Measurements from ENCODE around the gene ATP13A4. TPM values are rescaled to one million over a fixed set of nuclear protein-coding genes. Genes with fewer than 3 reads are reported as not detected.

The ATP13A4 gene
- total and polyA plus RNA-seq, 2 of the 8 experiments (the other 6 are each of a cell fraction or from before 2014, with no cell fraction given): 0.12 TPM; not detected in 1

DNA sequence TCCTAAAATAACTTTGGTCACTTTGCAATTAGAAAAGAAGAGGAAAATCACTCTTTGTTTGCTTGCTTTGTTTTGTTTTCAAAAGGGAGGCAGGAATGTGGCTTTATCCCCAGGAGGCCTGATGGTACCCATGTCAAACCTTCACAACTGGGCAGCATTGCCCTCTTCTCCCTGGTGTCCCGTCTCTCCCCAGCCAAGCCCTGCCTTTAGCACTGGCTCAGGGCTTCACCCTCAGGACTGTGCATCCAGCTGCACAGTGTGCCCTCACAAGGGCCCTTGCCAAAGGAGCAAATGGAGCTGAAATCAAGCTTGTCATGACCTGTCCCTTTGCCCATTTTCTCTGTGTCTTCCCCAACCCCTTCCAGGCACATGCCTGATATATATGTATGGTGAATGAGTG, 147.0 kb downstream of the ATP13A4 start:
- 81% methylated on average over 1 of the region's 1 CpG; no CpG with 5 or more reads in 1 of the 2 experiments for WGBS, 2 experiments (ENCODE audit: extremely low coverage in 1 of 2, insufficient coverage in 1 of 2, insufficient read length in 1 of 2, insufficient replicate concordance in 2 of 2, low coverage in 1 of 2, low lambda C conversion rate in 2 of 2, missing lambda C conversion rate in 1 of 2)
- H2BK15ac ChIP-seq (ENCODE audit: low read length): no peak overlapping the region
- H3K4me2 ChIP-seq (ENCODE audit: insufficient read depth in 1 of 2, low read depth in 2 of 2, low read length in 2 of 2): peak overlapping the region in 1 of 2 experiments; percentile 9; a peak in 1 of 4 replicates
- H3K4me1 ChIP-seq (replicated peaks in 1 of 4; ENCODE audit: control insufficient read depth in 3 of 4, insufficient read depth in 4 of 4, low read length in 3 of 4): peaks cover 2 to 8% (median 5%) of the 10 kb centered on the region in 4 experiments
- H3K79me2 ChIP-seq (ENCODE audit: control insufficient read depth in 1 of 2, insufficient read depth in 2 of 2, low read length in 2 of 2): no peaks in the 10 kb centered on the region
- H2BK120ac ChIP-seq (replicated peaks; ENCODE audit: low read depth, low read length): no peak overlapping the region
- H4K20me1 ChIP-seq (replicated peaks in 1 of 2; ENCODE audit: control insufficient read depth in 1 of 2, insufficient read depth in 2 of 2, low read length in 2 of 2): no peaks in the 10 kb centered on the region
- TF ChIP-seq SRF (IDR thresholded peaks at IDR 0.05; ENCODE audit: low read depth, low read length): no peak
- TF ChIP-seq SIN3A (conservative IDR thresholded peaks at IDR 0.05 in 1 of 2, IDR thresholded peaks at IDR 0.05 in 1 of 2; ENCODE audit: low read depth in 1 of 2, low read length in 2 of 2): no peak
- TF ChIP-seq TEAD4 (IDR thresholded peaks at IDR 0.05; ENCODE audit: low read depth, low read length): peak; percentile 37; the same call in 1 of the 2 replicates
- no peak for TF ChIP-seq TBP (IDR thresholded peaks at IDR 0.05; ENCODE audit: low read depth, low read length)
- no peak overlapping the region; the same call in 1 of the 2 replicates for H2AK5ac ChIP-seq (ENCODE audit: low read depth, low read length)
- no peaks in the 10 kb centered on the region for H3K23me2 ChIP-seq (ENCODE audit: low read depth, low read length)
- CTCF ChIA-PET (ENCODE audit: partially characterized antibody): interaction anchor here (1.6 kb wide), 1 partner anchor 10 kb away, joined by 5 read pairs; no protein-coding TSS in a partner anchor
- H2BK12ac ChIP-seq (ENCODE audit: low read depth, low read length): peak overlapping the region; percentile 51; the same call in 1 of the 2 replicates
- H3K79me1 ChIP-seq (ENCODE audit: low read depth, low read length): no peaks in the 10 kb centered on the region
- no peak overlapping the region for H4K91ac ChIP-seq (replicated peaks; ENCODE audit: insufficient read length, low read length)
- no peak overlapping the region for H3K4me3 ChIP-seq (ENCODE audit: extremely low read depth in 1 of 4, insufficient read depth in 2 of 4, low read depth in 3 of 4, low read length in 4 of 4)
- no peaks in the 10 kb centered on the region for H3K27me3 ChIP-seq (replicated peaks in 1 of 4; ENCODE audit: control insufficient read depth in 3 of 4, extremely low read depth in 1 of 4, insufficient read depth in 3 of 4, low read length in 3 of 4)
- H2BK20ac ChIP-seq (ENCODE audit: low read length): peak overlapping the region; percentile 77
- DNase-seq (ENCODE audit: low read depth in 1 of 2, low spot score in 2 of 2): peak in 1 of 2 experiments; percentile 41
- peak overlapping the region; percentile 73 for H3K4ac ChIP-seq (replicated peaks; ENCODE audit: insufficient read length, low read depth, low read length)
- no peaks in the 10 kb centered on the region for H3K36me3 ChIP-seq (ENCODE audit: control insufficient read depth in 2 of 4, insufficient read depth in 4 of 4, low read length in 3 of 4)
- peak overlapping the region; percentile 28; the same call in 1 of the 2 replicates for H4K8ac ChIP-seq (ENCODE audit: extremely low read depth, insufficient read depth, low read length)
- POLR2A ChIA-PET (ENCODE audit: partially characterized antibody): no interaction called here
- no peak overlapping the region for H3K14ac ChIP-seq (ENCODE audit: insufficient read length)
- FAIRE-seq: no peak
- H3K18ac ChIP-seq (ENCODE audit: extremely low read depth, low read length): no peak overlapping the region; the same call in 1 of the 2 replicates
- 0 out of 4 replicates have a peak, but pooled peaks cover 0 to 2% of the 10 kb centered on the region in 2 experiments for H3K9me3 ChIP-seq (ENCODE audit: insufficient read depth in 2 of 2, low read depth in 1 of 2, low read length in 1 of 2)
- H2AFZ ChIP-seq (ENCODE audit: low read length): no peak overlapping the region
- H4K5ac ChIP-seq (ENCODE audit: insufficient read length, low read depth, low read length): no peak overlapping the region
- no peak overlapping the region for H3K27ac ChIP-seq (ENCODE audit: low read depth, low read length)
- H2BK5ac ChIP-seq (ENCODE audit: low read depth, low read length): peak overlapping the region; percentile 41; the same call in 1 of the 2 replicates
- no peak overlapping the region for H3K9ac ChIP-seq (replicated peaks in 1 of 4; ENCODE audit: extremely low read depth in 1 of 4, low read depth in 3 of 4, low read length in 3 of 4)
- no peak overlapping the region for H3K56ac ChIP-seq (replicated peaks; ENCODE audit: insufficient read length, low read depth, low read length)
- no peak overlapping the region for H3K23ac ChIP-seq (ENCODE audit: insufficient read length)
